GM12878 (cell line): ENCODE results near the gene JAML. TPM values are rescaled to one million over a fixed set of nuclear protein-coding genes. Genes with fewer than 3 reads are reported as not detected.

Experiments
- ATAC-seq: fragments of 200-7000 bp; cut with Tn5 transposase; 3 replicates; pipeline ENCODE4 v1.9.1; 2020; ENCODE audit warnings: mild to moderate bottlenecking, moderate library complexity
- BruUV-seq: library from RNA; stranded (reverse); fragments of 400-500 nt; replicated peaks from 2 replicates; lab custom pipeline; 2021; lab: Mats Ljungman, UMichigan
- CTCF ChIA-PET: fragments of 300-600 bp; sonication (Branson Sonifier 250); formaldehyde crosslinking; extraction: SDS; loops from one replicate; lab custom pipeline; 2021; ENCODE audit warnings: inconsistent platforms; lab: Yijun Ruan, JAX
- POLR2A ChIA-PET: fragments of 350-600 bp; formaldehyde crosslinking; extraction: SDS; loops from one replicate; lab custom pipeline; 2021; ENCODE audit warnings: inconsistent platforms; lab: Charles Lee
- RAD21 ChIA-PET: fragments of 300-600 bp; sonication (Branson Sonifier 250); formaldehyde crosslinking; loops from one replicate; lab custom pipeline; 2023; ENCODE audit warnings: antibody characterized with exemption; ENCODE audit not compliant: unreplicated experiment; lab: Charles Lee
- SMC1A ChIA-PET: fragments of 300-600 bp; sonication (Branson Sonifier 250); formaldehyde crosslinking; loops from one replicate; lab custom pipeline; 2023; ENCODE audit not compliant: unreplicated experiment, uncharacterized antibody; lab: Charles Lee
- DNase-seq: peaks from one replicate; pipeline ENCODE4 v3.0.0-alpha.2; 2011; ENCODE audit warnings: low read depth, low spot score
- FAIRE-seq: peaks from 3 replicates; lab custom pipeline; 2011; peaks lifted over from hg19 to GRCh38; lab: Jason Lieb, UNC
- H2AFZ ChIP-seq: 2 replicates; pipeline ENCODE4 v1.6.0; 2011; ENCODE audit warnings: low read depth, low read length, control low read depth; ENCODE audit not compliant: control insufficient read depth
- H3K27ac ChIP-seq: 2 replicates; pipeline ENCODE4 v1.5.1; 2011; ENCODE audit warnings: control low read depth; ENCODE audit not compliant: control insufficient read depth, insufficient read depth
- H3K27me3 ChIP-seq, 2 experiments: replicated peaks in 1 of 2; 2 replicates each; pipeline versions ENCODE4 v1.6.0 to v1.6.1; 2011; ENCODE audit warnings: low read length in 1 of 2; ENCODE audit not compliant: control insufficient read depth in 2 of 2, insufficient read depth in 2 of 2
- H3K36me3 ChIP-seq, 2 experiments: 2 replicates each; pipeline ENCODE4 v1.5.1; 2011; ENCODE audit warnings: low read length in 1 of 2; ENCODE audit not compliant: control insufficient read depth in 2 of 2, insufficient read depth in 2 of 2
- H3K4me1 ChIP-seq: 2 replicates; pipeline ENCODE4 v1.6.1; 2011; ENCODE audit warnings: mild to moderate bottlenecking, low read length, moderate library complexity, mixed read lengths; ENCODE audit not compliant: control insufficient read depth, insufficient read depth
- H3K4me2 ChIP-seq: 2 replicates; pipeline ENCODE4 v1.6.0; 2011; ENCODE audit warnings: control low read depth; ENCODE audit not compliant: control insufficient read depth, insufficient read depth
- H3K4me3 ChIP-seq: fragments of 200-600 bp; sonication (generic); 2 replicates; pipeline ENCODE4 v1.5.1; 2016
- H3K79me2 ChIP-seq: 2 replicates; pipeline ENCODE4 v1.6.0; 2011; ENCODE audit warnings: low read length; ENCODE audit not compliant: control insufficient read depth, insufficient read depth
- H3K9ac ChIP-seq: 2 replicates; pipeline ENCODE4 v1.8.0; 2011; ENCODE audit warnings: low read length, control low read depth, mixed read lengths; ENCODE audit not compliant: control insufficient read depth, insufficient read depth
- H3K9me3 ChIP-seq: replicated peaks from 3 replicates; pipeline ENCODE4 v1.5.1; 2011; ENCODE audit warnings: mild to moderate bottlenecking, low read length; ENCODE audit not compliant: control insufficient read depth, insufficient read depth
- H4K20me1 ChIP-seq: 2 replicates; pipeline ENCODE4 v1.6.0; 2011; ENCODE audit not compliant: control insufficient read depth, insufficient read depth
- CEBPB ChIP-seq, 2 experiments: fragments of 150-350 bp in 1 of 2; IDR thresholded peaks; 2 replicates each; pipeline ENCODE4 v1.6.1; 2012 to 2014; ENCODE audit warnings: low read depth in 2 of 2, low read length in 2 of 2, borderline replicate concordance in 1 of 2, inconsistent platforms in 1 of 2
- DPF2 ChIP-seq: fragments of 450-650 bp; IDR thresholded peaks from 2 replicates; pipeline ENCODE4 v1.6.1; 2017; ENCODE audit warnings: mild to moderate bottlenecking
- EP300 ChIP-seq, 2 experiments: fragments of 150-350 bp in 1 of 2; IDR thresholded peaks; 2 replicates each; pipeline ENCODE4 v1.6.1; 2011 to 2012; ENCODE audit warnings: low read depth in 2 of 2, low read length in 2 of 2, borderline replicate concordance in 1 of 2, improper control_type of control experiment in 1 of 2, inconsistent platforms in 1 of 2; ENCODE audit not compliant: control insufficient read depth in 1 of 2
- ESRRA ChIP-seq: IDR thresholded peaks from 2 replicates; pipeline ENCODE4 v1.6.1; 2012; ENCODE audit warnings: mild to moderate bottlenecking, low read length, improper control_type of control experiment
- FOXM1 ChIP-seq: IDR thresholded peaks from 2 replicates; pipeline ENCODE4 v1.6.1; 2012; ENCODE audit warnings: low read depth, mild to moderate bottlenecking, inconsistent platforms, low read length, moderate library complexity
- NFXL1 ChIP-seq: fragments of 450-650 bp; IDR thresholded peaks from 2 replicates; pipeline ENCODE4 v1.6.1; 2017; ENCODE audit warnings: antibody characterized with exemption, mild to moderate bottlenecking, borderline replicate concordance
- RUNX3 ChIP-seq: IDR thresholded peaks from 2 replicates; pipeline ENCODE4 v1.6.1; 2012; ENCODE audit warnings: low read length, inconsistent platforms
- STAT3 ChIP-seq: IDR thresholded peaks from 2 replicates; pipeline ENCODE4 v1.6.1; 2011; ENCODE audit warnings: low read depth, low read length, improper control_type of control experiment
- SUPT20H ChIP-seq: IDR thresholded peaks from 2 replicates; pipeline ENCODE4 v1.6.1; 2011; ENCODE audit warnings: low read depth, mild to moderate bottlenecking, low read length, moderate library complexity, borderline replicate concordance; ENCODE audit not compliant: control insufficient read depth
- YBX1 ChIP-seq: fragments of 450-650 bp; IDR thresholded peaks from 2 replicates; pipeline ENCODE4 v1.6.1; 2016; ENCODE audit warnings: antibody characterized with exemption
- ZNF384 ChIP-seq: IDR thresholded peaks from 2 replicates; pipeline ENCODE4 v1.6.1; 2012; ENCODE audit warnings: low read depth, mild to moderate bottlenecking, low read length, improper control_type of control experiment, borderline replicate concordance
- ZNF687 ChIP-seq: fragments of 450-650 bp; IDR thresholded peaks from 2 replicates; pipeline ENCODE4 v1.6.1; 2017; ENCODE audit warnings: mild to moderate bottlenecking, moderate library complexity
- WGBS: methylation state at CpG from one replicate; pipeline ENCODE4 v1.1.6; 2016; ENCODE audit warnings: low lambda C conversion rate; ENCODE audit not compliant: insufficient replicate concordance, insufficient coverage; ENCODE audit errors: missing lambda C conversion rate; 5-methylcytosine and 5-hydroxymethylcytosine counted together
- in situ Hi-C: fragments of 300-500 bp; cut with MboI; formaldehyde crosslinking; loops from 9 replicates; pipeline ENCODE4 v1.14.3; 2018; ENCODE audit warnings: mixed read lengths
- intact Hi-C: fragments of 100-400 bp; cut with micrococcal nuclease; formaldehyde crosslinking; loops from one replicate; pipeline ENCODE4 v1.14.2; 2022; ENCODE audit not compliant: unreplicated experiment
- polyA plus RNA-seq, 11 experiments: library from polyadenylated mRNA; depleted of rRNA in 4 of 11; unstranded in 6 of 11; stranded (reverse) in 5 of 11; fragments of >200 nt; fragmentation: Nextera tagmentation in 4 of 11; fragmentation: Illumina TruSeq in 1 of 11; extraction: Ambion mirVana in 4 of 11; extraction: Trizol in 1 of 11; gene quantifications; 1 replicate in 1 of 11; 2 replicates in 10 of 11; pipeline versions ENCODE4 v1.2.1 to v1.2.3, GENCODE V29; 2011 to 2016; ENCODE audit warnings: inconsistent platforms in 2 of 11, missing spikeins in 2 of 11, low read depth in 1 of 11
- total RNA-seq, 4 experiments: library from RNA; depleted of rRNA in 3 of 4; stranded (reverse); fragments of >200 nt in 3 of 4; fragmentation: Illumina TruSeq in 1 of 4; extraction: Trizol in 1 of 4; gene quantifications; 2 replicates each; pipeline versions ENCODE4 v1.2.1 to v1.2.3, GENCODE V29; 2013 to 2021
- TF ChIP-seq, protein P1 (sequence below): fragments of 450-650 bp; IDR thresholded peaks from 2 replicates; pipeline ENCODE4 v1.6.1; 2017; ENCODE audit warnings: mild to moderate bottlenecking, low read depth, inconsistent platforms; ENCODE audit not compliant: poor library complexity, severe bottlenecking
- TF ChIP-seq, protein P2 (sequence below): IDR thresholded peaks from 2 replicates; pipeline ENCODE4 v1.6.1; 2012; ENCODE audit warnings: low read depth, low read length, improper control_type of control experiment

JAML gene
- total and polyA plus RNA-seq, 10 of the 15 experiments (the other 5 are each of a cell fraction or from before 2014, with no cell fraction given) = 0.60 to 8.1 (median 3.5) TPM

GRCh38 chr11:118227865-118228785 is 3.3 kb upstream of the JAML start:
- WGBS = under 1% methylated on average over 8 of the region's 8 CpGs
- ChIA-PET POLR2A (interaction anchor here (1.6 to 1.9 kb wide), 2 partner anchors 12 to 14 kb away, joined by 5 to 6 read pairs; no protein-coding TSS in a partner anchor), SMC1A (interaction anchor here (1.5 to 4.6 kb wide), 5 partner anchors 12 to 24 kb away, joined by 3 to 80 read pairs (median 9); partner anchors contain the start of gene MPZL3), RAD21 (interaction anchor here (0.6 to 1.2 kb wide), 4 partner anchors 9 to 123 kb away, joined by 3 to 5 read pairs (median 3); no protein-coding TSS in a partner anchor), CTCF (interaction anchor here (0.8 to 1.6 kb wide), 5 partner anchors 14 to 63 kb away, joined by 3 to 6 read pairs (median 3); no protein-coding TSS in a partner anchor)
- Histone ChIP-seq H3K27me3 (no peaks in the 10 kb centered on the region), H3K36me3 (peaks cover 0 to 2% of the 10 kb centered on the region in 2 experiments; a peak in 2 of 4 replicates), H3K9ac (no peak overlapping the region), H3K4me1 (peaks cover 30% of the 10 kb centered on the region), H3K4me3 (no peak overlapping the region), H3K4me2 (peak overlapping the region; percentile 56), H2AFZ (no peak overlapping the region), H3K9me3 (peaks cover 1% of the 10 kb centered on the region; the same call in 1 of the 3 replicates), H4K20me1 (no peaks in the 10 kb centered on the region), H3K27ac (peak overlapping the region; percentile 45; the same call in 1 of the 2 replicates), H3K79me2 (no peaks in the 10 kb centered on the region)
- no peak for DNase-seq
- intact Hi-C loops = loop anchor here (2.0 kb wide), 1 partner anchor 17 kb away; no protein-coding TSS in a partner anchor
- BruUV-seq = no TSS peak
- ATAC-seq = peak; percentile 85
- in situ Hi-C loops = no loop called here
- FAIRE-seq = peak; percentile 18
- TF ChIP-seq ZNF384 (peak; percentile 35; the same call in 1 of the 2 replicates), STAT3 (peak; percentile 92; the same call in 1 of the 2 replicates), NFXL1 (0 out of 2 replicates have a peak, but pooled peaks have one; percentile 60), ESRRA (peak; percentile 81; the same call in 1 of the 2 replicates), RUNX3 (peak; percentile 98), DPF2 (peak; percentile 71), SUPT20H (no peak), YBX1 (no peak), EP300 (IDR thresholded peaks at IDR 0.05; ENCODE audit: borderline replicate concordance in 1 of 2, control insufficient read depth in 1 of 2, low read depth in 2 of 2, low read length in 2 of 2) (peak; percentile 90 to 94), FOXM1 (peak; percentile 59; the same call in 1 of the 2 replicates), CEBPB (IDR thresholded peaks at IDR 0.05; ENCODE audit: borderline replicate concordance in 1 of 2, low read depth in 2 of 2, low read length in 2 of 2) (peak in 1 of 2 experiments; percentile 37; a peak in 1 of 4 replicates), ZNF687 (peak; percentile 59; the same call in 1 of the 2 replicates)
- TF ChIP-seq, protein P1, sequence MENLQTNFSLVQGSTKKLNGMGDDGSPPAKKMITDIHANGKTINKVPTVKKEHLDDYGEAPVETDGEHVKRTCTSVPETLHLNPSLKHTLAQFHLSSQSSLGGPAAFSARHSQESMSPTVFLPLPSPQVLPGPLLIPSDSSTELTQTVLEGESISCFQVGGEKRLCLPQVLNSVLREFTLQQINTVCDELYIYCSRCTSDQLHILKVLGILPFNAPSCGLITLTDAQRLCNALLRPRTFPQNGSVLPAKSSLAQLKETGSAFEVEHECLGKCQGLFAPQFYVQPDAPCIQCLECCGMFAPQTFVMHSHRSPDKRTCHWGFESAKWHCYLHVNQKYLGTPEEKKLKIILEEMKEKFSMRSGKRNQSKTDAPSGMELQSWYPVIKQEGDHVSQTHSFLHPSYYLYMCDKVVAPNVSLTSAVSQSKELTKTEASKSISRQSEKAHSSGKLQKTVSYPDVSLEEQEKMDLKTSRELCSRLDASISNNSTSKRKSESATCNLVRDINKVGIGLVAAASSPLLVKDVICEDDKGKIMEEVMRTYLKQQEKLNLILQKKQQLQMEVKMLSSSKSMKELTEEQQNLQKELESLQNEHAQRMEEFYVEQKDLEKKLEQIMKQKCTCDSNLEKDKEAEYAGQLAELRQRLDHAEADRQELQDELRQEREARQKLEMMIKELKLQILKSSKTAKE = peak; percentile 99
- TF ChIP-seq, protein P2, sequence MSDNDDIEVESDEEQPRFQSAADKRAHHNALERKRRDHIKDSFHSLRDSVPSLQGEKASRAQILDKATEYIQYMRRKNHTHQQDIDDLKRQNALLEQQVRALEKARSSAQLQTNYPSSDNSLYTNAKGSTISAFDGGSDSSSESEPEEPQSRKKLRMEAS = 0 out of 2 replicates have a peak, but pooled peaks have one; percentile 30
